HEK293T (cell line): Measurements from ENCODE around the gene NDRG2.
"Not testable (repeated sequence)": the region's sequence is repeated elsewhere in the genome, so short reads cannot be mapped to it uniquely, and the experiment has no call there.

ENCODE experiments used
- CTCF ChIA-PET: fragments of 350-600 bp; formaldehyde crosslinking; extraction: SDS; loops from one replicate; lab custom pipeline; 2021; ENCODE audit warnings: antibody characterized with exemption, inconsistent platforms; lab: Yijun Ruan, JAX
- POLR2A ChIA-PET: fragments of 350-600 bp; formaldehyde crosslinking; extraction: SDS; loops from one replicate; lab custom pipeline; 2020; ENCODE audit warnings: antibody characterized with exemption, inconsistent platforms; lab: Yijun Ruan, JAX
- DNase-seq: peaks from one replicate; pipeline ENCODE4 v3.0.0; 2012; ENCODE audit warnings: mixed read lengths; ENCODE audit errors: extremely low spot score
- ARNT ChIP-seq: fragments of 450-650 bp; IDR thresholded peaks from 2 replicates; pipeline ENCODE4 v1.6.1; 2017; ENCODE audit warnings: mild to moderate bottlenecking
- BHLHE40 ChIP-seq: fragments of 450-650 bp; IDR thresholded peaks from 2 replicates; pipeline ENCODE4 v1.6.1; 2016; ENCODE audit warnings: mild to moderate bottlenecking, moderate library complexity, borderline replicate concordance
- CTBP1 ChIP-seq: fragments of 450-650 bp; IDR thresholded peaks from 2 replicates; pipeline ENCODE4 v1.6.1; 2016; ENCODE audit warnings: borderline replicate concordance
- ELF4 ChIP-seq: fragments of 450-650 bp; IDR thresholded peaks from 2 replicates; pipeline ENCODE4 v1.6.1; 2017; ENCODE audit warnings: antibody characterized with exemption
- FOXA1 ChIP-seq: fragments of 450-650 bp; IDR thresholded peaks from 2 replicates; pipeline ENCODE4 v1.6.1; 2016; ENCODE audit warnings: mild to moderate bottlenecking
- FOXK2 ChIP-seq: fragments of 450-650 bp; IDR thresholded peaks from 2 replicates; pipeline ENCODE4 v1.6.1; 2016; ENCODE audit warnings: mild to moderate bottlenecking
- FOXM1 ChIP-seq: fragments of 450-650 bp; IDR thresholded peaks from 2 replicates; pipeline ENCODE4 v1.6.1; 2017; ENCODE audit warnings: mild to moderate bottlenecking, borderline replicate concordance
- HDGF ChIP-seq: fragments of 450-650 bp; IDR thresholded peaks from 2 replicates; pipeline ENCODE4 v1.6.1; 2017; ENCODE audit warnings: antibody characterized with exemption, borderline replicate concordance
- L3MBTL2 ChIP-seq: fragments of 450-650 bp; conservative IDR thresholded peaks from 2 replicates; pipeline ENCODE4 v1.6.1; 2016; ENCODE audit warnings: mild to moderate bottlenecking
- LEF1 ChIP-seq: fragments of 450-650 bp; IDR thresholded peaks from 2 replicates; pipeline ENCODE4 v1.6.1; 2017; ENCODE audit warnings: mild to moderate bottlenecking, borderline replicate concordance
- NFRKB ChIP-seq: fragments of 450-650 bp; IDR thresholded peaks from 2 replicates; pipeline ENCODE4 v1.6.1; 2016; ENCODE audit warnings: mild to moderate bottlenecking, moderate library complexity
- PKNOX1 ChIP-seq: fragments of 450-650 bp; IDR thresholded peaks from 2 replicates; pipeline ENCODE4 v1.6.1; 2016
- SP1 ChIP-seq: fragments of 450-650 bp; IDR thresholded peaks from 2 replicates; pipeline ENCODE4 v1.6.1; 2017
- SUZ12 ChIP-seq: fragments of 450-650 bp; IDR thresholded peaks from 2 replicates; pipeline ENCODE4 v1.6.1; 2016; ENCODE audit warnings: mild to moderate bottlenecking
- TARDBP ChIP-seq: fragments of 450-650 bp; IDR thresholded peaks from 2 replicates; pipeline ENCODE4 v1.6.1; 2016
- ZNF384 ChIP-seq: fragments of 450-650 bp; IDR thresholded peaks from 2 replicates; pipeline ENCODE4 v1.6.1; 2016

Gene NDRG2

GRCh38 chr14:20989787-20990600 is 34.9 kb downstream of the NDRG2 start, which contains the start of gene METTL17:
METTL17 (plus strand) TSS chr14:20989980; CDS start chr14:20990003, 23 bp downstream.
- TF ChIP-seq TARDBP (no peak), FOXK2 (no peak), FOXA1 (no peak), L3MBTL2 (peak; percentile 87), ZNF384 (no peak), SP1 (no peak), BHLHE40 (no peak), CTBP1 (no peak), LEF1 (no peak), FOXM1 (no peak), ELF4 (peak; percentile 31; the same call in 1 of the 2 replicates), SUZ12 (no peak), PKNOX1 (peak; percentile 55)
- ChIA-PET POLR2A (interaction anchor here (0.7 to 1.8 kb wide), 2 partner anchors 16 to 19 kb away, joined by 3 to 5 read pairs; no protein-coding TSS in a partner anchor), CTCF (interaction anchor here (0.6 kb wide), 1 partner anchor 375 kb away, joined by 4 read pairs; no protein-coding TSS in a partner anchor)
- DNase-seq: peak; percentile 90

- POLR2A ChIA-PET: interaction anchor here (1.1 to 2.0 kb wide), 3 partner anchors 16 to 114 kb away, joined by 3 to 10 read pairs (median 5); no protein-coding TSS in a partner anchor
- CTCF ChIA-PET: interaction anchor here (1.5 kb wide), 1 partner anchor 18 kb away, joined by 3 read pairs; no protein-coding TSS in a partner anchor
- no peak for TF ChIP-seq LEF1
- TF ChIP-seq CTBP1: no peak
- no peak for TF ChIP-seq TARDBP
- TF ChIP-seq FOXM1: no peak
- no peak for TF ChIP-seq HDGF
- no peak for TF ChIP-seq ELF4
- TF ChIP-seq SP1: no peak
- DNase-seq: no peak
Measured at GRCh38 chr14:20989471-20989786, 35.4 kb downstream of the NDRG2 start.

- CTCF ChIA-PET: interaction anchor here (1.5 kb wide), 1 partner anchor 17 kb away, joined by 3 read pairs; no protein-coding TSS in a partner anchor
- POLR2A ChIA-PET: interaction anchor here (1.1 to 2.0 kb wide), 4 partner anchors 15 to 114 kb away, joined by 3 to 10 read pairs (median 4); no protein-coding TSS in a partner anchor
- TF ChIP-seq TARDBP (no peak), ARNT (no peak), ZNF384 (no peak), PKNOX1 (no peak), SP1 (no peak), HDGF (no peak), BHLHE40 (no peak), SUZ12 (no peak), NFRKB (no peak), LEF1 (no peak), FOXK2 (no peak), FOXA1 (no peak), ELF4 (no peak), CTBP1 (no peak), FOXM1 (no peak), L3MBTL2 (no peak)
- DNase-seq: no peak
Measured at GRCh38 chr14:20988717-20989470, 36.0 kb downstream of the NDRG2 start.

- DNase-seq: no peak
Measured at GRCh38 chr14:20986811-20987210, 38.0 kb downstream of the NDRG2 start.

GRCh38 chr14:20985650-20986049 is 39.2 kb downstream of the NDRG2 start:
- CTCF ChIA-PET: interaction anchor here (1.2 kb wide), 1 partner anchor 15 kb away, joined by 4 read pairs; no protein-coding TSS in a partner anchor
- POLR2A ChIA-PET: interaction anchor here (0.9 kb wide), 1 partner anchor 304 kb away, joined by 3 read pairs; no protein-coding TSS in a partner anchor
- not testable (repeated sequence) for DNase-seq

More at GRCh38 chr14:20986811-20987210, 38.0 kb downstream of the NDRG2 start:
- no peak for TF ChIP-seq TARDBP
- no peak for TF ChIP-seq HDGF
- no peak for TF ChIP-seq NFRKB
- TF ChIP-seq FOXM1: no peak
- no peak for TF ChIP-seq BHLHE40
- TF ChIP-seq ELF4: no peak
- no peak for TF ChIP-seq SUZ12
- TF ChIP-seq ARNT: no peak
- TF ChIP-seq LEF1: no peak
- no peak for TF ChIP-seq SP1
- no peak for TF ChIP-seq ZNF384
- TF ChIP-seq L3MBTL2: no peak
- TF ChIP-seq FOXK2: no peak
- no peak for TF ChIP-seq PKNOX1
- TF ChIP-seq FOXA1: no peak
- TF ChIP-seq CTBP1: no peak
- POLR2A ChIA-PET: no interaction called here
- CTCF ChIA-PET: no interaction called here
